ENCODE results near the gene KRT7. TPM values are rescaled to one million over a fixed set of nuclear protein-coding genes. Genes with fewer than 3 reads are reported as not detected.

Gene KRT7
- total RNA-seq, 3 donors from 2014 or later = 1.2 to 2.1 (median 1.5) TPM

DNA sequence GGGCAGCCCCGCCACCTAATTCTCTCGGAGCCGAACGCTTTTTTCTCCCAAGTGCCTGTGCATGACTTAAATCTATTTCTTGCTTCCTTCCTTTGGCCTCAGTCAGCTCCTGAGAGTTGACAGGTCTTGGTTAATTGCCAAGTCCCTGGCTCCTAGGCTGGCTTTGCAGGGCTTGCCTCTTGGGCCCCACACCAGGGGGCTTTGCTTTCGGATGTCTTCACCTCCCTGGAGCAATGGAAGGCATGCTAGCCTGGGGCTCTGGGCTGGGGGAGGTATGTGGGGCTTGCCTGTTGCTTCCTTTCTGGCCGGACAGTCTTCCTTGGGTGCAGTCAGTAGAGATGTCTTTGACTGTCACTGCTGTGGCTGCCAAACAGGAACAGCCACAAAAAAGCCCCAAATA is 39.1 kb upstream of the KRT7 start:
- H3K4me3 Mint-ChIP-seq = no peak overlapping the region
- peaks cover 6% of the 10 kb centered on the region for H3K4me1 Mint-ChIP-seq (ENCODE audit: low read depth)
- DNase-seq (no peak), ATAC-seq (no peak)
- peaks cover 15% of the 10 kb centered on the region for H3K27me3 Mint-ChIP-seq (ENCODE audit: low read depth)
- no peaks in the 10 kb centered on the region for H3K36me3 Mint-ChIP-seq (ENCODE audit: insufficient read depth)
- H3K9me3 Mint-ChIP-seq = no peaks in the 10 kb centered on the region

DNA sequence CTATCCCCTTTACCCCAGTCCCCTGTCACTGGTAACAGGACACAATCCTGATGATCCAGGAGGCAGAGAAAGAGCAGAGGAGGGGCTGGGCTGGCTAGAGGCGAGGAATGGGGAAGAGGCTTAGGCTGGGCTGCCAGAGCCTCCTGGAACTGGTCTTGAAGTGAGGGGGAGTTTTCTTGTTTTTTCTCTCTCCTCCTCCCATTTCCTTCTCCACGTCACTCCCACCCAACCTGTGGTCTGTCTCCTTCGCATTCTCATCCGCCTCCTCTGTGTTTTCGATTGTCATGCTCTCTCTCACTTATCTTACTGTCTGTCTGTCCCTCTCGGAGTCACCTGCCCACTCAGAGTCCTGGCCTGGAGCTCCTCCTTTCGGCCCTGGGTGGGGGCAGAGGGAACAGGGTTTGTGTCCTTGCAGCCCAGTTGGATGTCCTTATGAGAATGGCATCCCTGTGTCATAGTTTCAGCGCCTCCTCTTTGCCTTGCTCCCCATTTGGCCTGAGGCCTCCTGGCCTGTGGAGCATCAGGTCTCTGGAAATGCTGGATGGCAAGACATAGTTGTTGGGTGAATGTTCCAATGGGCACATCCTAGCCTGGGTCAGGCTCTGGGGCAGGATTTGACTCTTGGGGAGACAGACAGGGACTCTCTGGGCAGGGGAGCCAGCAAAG is 37.8 kb upstream of the KRT7 start:
- peaks cover 15% of the 10 kb centered on the region for H3K27me3 Mint-ChIP-seq (ENCODE audit: low read depth)
- ATAC-seq (no peak), DNase-seq (no peak)

DNA sequence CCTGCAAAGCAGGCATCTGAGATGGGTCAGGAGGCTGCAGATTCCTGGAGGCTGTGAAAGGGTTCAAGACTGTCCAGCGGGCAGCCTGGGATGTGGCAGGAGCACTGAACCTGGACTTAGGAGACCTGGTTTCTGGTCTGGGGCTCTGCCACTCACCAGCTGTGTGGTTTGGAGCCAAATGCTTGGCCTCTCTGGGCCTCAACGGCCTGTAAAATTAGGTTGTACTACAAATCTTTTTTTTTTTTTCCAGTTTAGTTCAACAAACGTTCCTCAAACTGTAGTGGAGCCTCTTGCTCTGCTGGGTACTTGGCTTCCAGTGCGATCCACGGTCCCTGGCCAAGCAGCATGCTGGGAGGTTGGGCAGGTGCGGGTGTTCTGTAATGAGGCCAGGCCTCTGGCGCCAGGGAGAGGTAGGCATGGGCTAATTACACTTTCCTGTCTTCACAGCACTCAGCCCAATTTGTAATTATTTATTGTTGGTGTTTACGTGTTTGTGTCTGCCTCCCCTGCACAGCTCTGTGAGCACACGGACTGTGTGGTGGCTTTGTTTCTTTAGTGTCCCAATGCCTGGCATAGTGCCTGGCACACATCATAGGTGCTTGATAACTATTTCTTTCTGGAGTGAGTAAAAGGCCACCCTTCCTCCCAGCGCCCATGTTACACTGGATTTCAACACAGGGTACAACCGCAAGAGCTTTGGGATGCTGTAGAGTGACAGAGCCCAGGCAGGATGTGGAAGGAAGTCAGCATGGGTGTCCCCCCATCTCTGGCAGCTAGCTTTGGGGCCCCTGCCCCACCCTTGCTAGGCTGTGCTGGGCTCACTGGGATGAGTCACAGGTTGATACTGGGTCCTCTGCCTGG is 35.4 kb upstream of the KRT7 start:
- H3K27me3 Mint-ChIP-seq (ENCODE audit: low read depth) = peaks cover 15% of the 10 kb centered on the region
- peaks cover 6% of the 10 kb centered on the region for H3K4me1 Mint-ChIP-seq (ENCODE audit: low read depth)
- H3K36me3 Mint-ChIP-seq (ENCODE audit: insufficient read depth) = no peaks in the 10 kb centered on the region
- H3K4me3 Mint-ChIP-seq = no peak overlapping the region
- H3K9me3 Mint-ChIP-seq = no peaks in the 10 kb centered on the region
- no peak for DNase-seq
- no peak for ATAC-seq

More for the DNA sequence above, 37.8 kb upstream of the KRT7 start:
- Mint-ChIP-seq H3K4me1 (ENCODE audit: low read depth) (peaks cover 6% of the 10 kb centered on the region), H3K9me3 (no peaks in the 10 kb centered on the region), H3K36me3 (ENCODE audit: insufficient read depth) (no peaks in the 10 kb centered on the region), H3K4me3 (no peak overlapping the region)

DNA sequence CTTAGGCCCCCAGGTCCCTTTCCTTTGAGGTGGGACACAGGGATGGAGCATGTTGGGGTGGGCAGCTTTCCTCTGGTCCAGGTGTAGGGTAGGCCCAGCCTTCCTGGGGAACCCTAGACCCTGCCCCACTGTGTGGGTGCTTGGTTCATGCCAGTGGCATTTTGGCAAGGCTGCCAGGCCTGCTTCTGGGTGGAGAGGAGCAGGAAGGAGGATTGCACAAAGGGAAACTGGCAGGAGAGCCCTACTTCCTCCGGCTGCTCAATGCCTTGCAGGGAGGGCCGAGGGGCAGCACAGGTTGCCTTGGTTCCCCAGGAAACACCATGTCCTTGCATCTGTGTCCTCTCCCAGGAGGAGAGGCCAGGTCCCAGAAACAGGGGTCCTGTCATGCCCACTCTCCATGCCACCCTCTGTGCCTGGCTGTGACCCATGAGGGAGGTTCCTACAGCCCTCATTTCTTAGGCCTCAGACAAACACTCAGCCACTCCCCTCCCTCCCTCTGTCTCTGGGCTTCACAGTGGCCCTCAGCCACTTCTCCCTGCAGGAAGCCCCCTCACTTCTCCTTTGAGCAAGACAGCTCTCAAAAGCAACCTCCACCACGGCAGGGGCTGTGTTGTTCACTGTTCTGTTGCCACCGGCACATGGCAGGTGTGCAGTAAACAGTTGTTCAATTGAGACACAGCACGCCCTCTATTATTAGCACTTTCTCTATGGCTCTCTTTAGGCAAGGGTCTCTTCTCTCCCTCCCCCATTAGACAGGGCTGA is 34.4 kb upstream of the KRT7 start:
- Mint-ChIP-seq H3K9me3 (no peaks in the 10 kb centered on the region), H3K27me3 (ENCODE audit: low read depth) (peaks cover 18% of the 10 kb centered on the region), H3K4me1 (ENCODE audit: low read depth) (peaks cover 10% of the 10 kb centered on the region), H3K36me3 (ENCODE audit: insufficient read depth) (no peaks in the 10 kb centered on the region), H3K4me3 (no peak overlapping the region)
- ATAC-seq = no peak
- no peak for DNase-seq

DNA sequence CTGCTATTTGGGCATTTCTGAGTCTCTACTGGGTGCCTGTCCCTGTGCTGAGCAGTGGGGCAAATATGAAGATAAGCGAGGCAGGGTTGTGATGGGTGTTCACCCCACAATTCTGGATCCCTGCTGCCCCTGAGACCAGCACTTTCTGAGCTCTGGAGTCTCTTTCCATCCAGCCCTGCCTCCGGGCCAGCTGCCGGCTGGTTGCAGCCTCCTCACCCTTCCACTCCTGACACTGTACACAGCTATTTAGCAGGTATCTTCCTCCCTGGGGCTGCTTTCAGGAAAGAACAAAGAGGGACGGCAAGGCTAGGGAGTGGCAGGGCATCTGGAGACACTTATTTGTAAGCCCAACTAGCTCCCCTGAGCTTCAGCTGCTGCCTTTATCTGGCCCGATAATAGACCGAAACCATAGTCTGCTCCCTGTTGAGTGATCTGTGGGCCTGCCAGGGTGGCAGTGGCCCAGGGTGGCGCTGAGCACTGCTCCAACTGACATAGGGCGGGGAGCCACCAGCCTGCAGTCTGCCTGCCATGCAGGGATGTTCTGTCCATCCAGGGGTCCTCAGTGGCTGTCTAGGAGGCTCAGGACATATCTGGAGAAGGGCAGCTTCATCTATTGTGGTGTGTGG is 33.6 kb upstream of the KRT7 start:
- Mint-ChIP-seq H3K4me3 (no peak overlapping the region), H3K27me3 (ENCODE audit: low read depth) (peaks cover 18% of the 10 kb centered on the region), H3K36me3 (ENCODE audit: insufficient read depth) (no peaks in the 10 kb centered on the region), H3K9me3 (no peaks in the 10 kb centered on the region), H3K4me1 (ENCODE audit: low read depth) (peaks cover 10% of the 10 kb centered on the region)
- ATAC-seq (no peak), DNase-seq (no peak)

DNA sequence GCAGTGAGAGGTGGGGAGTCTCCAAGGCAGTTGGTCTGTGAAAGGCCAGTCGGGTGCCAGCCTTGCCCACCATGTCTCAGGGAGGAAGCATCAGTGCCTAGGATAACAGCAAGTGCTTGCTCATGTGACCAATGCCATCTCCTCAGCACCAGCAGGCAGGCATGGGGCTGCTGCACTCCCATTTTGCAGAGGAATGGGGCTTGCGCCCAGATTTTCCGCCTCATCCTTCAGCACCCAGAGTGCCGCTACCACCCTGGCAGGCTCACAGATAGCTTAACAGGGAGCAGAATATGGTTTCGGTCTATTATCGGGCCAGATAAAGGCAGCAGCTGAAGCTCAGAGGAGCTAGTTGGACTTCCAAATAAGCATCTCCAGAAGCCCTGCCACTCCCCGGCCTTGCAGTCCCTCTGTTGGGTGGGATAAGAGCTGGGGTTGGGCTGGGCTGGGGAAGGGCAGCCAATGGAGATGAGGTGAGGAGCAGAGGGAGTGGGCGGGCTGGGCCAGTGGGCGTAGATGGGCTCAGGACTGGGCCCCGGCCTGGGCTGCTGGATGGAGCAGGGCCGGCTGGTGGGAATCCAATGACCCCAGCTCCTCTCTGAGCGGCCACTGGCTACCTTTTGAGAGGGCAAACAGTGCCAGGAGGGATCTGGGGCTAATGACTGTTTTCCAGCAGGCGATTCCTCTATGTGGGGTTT is 32.8 kb upstream of the KRT7 start:
- ATAC-seq (no peak), DNase-seq (no peak)
- H3K4me1 Mint-ChIP-seq (ENCODE audit: low read depth) = peaks cover 7% of the 10 kb centered on the region
- H3K9me3 Mint-ChIP-seq = no peaks in the 10 kb centered on the region
- no peaks in the 10 kb centered on the region for H3K36me3 Mint-ChIP-seq (ENCODE audit: insufficient read depth)
- H3K4me3 Mint-ChIP-seq = no peak overlapping the region
- peaks cover 16% of the 10 kb centered on the region for H3K27me3 Mint-ChIP-seq (ENCODE audit: low read depth)

DNA sequence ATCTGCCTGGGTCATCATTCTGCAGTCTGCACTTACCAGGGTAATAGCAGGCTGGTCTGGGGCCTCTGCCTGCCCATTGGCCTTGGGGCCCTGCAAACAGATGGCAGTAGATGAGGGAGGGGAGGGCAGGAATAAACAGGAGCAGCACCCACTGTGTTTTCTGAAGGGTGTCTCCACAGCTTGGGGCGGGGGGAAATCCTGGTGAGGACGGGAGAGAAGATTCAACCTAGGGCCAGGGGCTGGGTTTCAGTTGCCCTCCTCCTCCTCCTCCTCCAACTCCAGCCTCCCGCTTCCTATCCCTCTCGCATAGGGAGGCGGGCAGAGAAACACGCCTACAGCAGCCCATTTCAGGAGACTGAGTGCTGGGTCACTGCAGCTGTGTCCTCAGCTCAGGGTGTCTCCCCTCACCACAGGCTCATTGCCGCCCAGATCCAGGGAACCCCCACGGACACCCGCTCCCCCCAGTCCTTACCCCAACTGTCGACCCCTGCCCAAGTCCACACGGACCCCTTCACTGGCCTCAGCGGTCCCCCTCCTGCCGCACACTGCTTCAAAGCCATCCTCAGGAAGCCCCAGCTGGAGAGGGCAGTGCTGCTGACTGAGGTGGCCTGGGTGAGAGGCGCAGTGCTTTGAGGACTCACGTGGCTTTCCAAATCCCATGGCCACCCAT is 32.1 kb upstream of the KRT7 start:
- Mint-ChIP-seq H3K4me3 (no peak overlapping the region), H3K4me1 (ENCODE audit: low read depth) (peaks cover 5% of the 10 kb centered on the region), H3K27me3 (ENCODE audit: low read depth) (peaks cover 16% of the 10 kb centered on the region), H3K36me3 (ENCODE audit: insufficient read depth) (no peaks in the 10 kb centered on the region), H3K9me3 (no peaks in the 10 kb centered on the region)
- no peak for ATAC-seq
- DNase-seq = no peak

DNA sequence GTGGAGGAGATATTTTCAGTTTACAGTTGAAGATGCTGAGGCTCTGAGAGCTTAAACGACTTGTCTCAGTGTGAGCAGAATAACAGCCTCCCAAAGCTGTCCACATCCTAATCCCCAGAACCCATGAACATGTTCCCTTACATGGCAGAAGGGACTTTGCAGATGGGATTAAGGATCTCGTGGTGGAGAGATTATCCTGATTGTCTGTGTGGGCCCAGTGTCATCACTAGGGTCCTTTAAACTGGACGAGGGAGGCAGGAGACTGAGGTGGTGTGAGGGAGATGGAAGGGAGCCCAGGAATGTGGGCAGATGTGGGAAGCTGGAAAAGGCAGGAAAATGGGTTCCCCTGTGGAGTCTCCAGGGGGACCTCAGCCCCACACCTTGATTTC is 31.6 kb upstream of the KRT7 start:
- no peak for ATAC-seq
- no peak for DNase-seq
- Mint-ChIP-seq H3K9me3 (no peaks in the 10 kb centered on the region), H3K27me3 (ENCODE audit: low read depth) (peaks cover 16% of the 10 kb centered on the region), H3K4me3 (no peak overlapping the region), H3K36me3 (ENCODE audit: insufficient read depth) (no peaks in the 10 kb centered on the region), H3K4me1 (ENCODE audit: low read depth) (peaks cover 5% of the 10 kb centered on the region)

DNA sequence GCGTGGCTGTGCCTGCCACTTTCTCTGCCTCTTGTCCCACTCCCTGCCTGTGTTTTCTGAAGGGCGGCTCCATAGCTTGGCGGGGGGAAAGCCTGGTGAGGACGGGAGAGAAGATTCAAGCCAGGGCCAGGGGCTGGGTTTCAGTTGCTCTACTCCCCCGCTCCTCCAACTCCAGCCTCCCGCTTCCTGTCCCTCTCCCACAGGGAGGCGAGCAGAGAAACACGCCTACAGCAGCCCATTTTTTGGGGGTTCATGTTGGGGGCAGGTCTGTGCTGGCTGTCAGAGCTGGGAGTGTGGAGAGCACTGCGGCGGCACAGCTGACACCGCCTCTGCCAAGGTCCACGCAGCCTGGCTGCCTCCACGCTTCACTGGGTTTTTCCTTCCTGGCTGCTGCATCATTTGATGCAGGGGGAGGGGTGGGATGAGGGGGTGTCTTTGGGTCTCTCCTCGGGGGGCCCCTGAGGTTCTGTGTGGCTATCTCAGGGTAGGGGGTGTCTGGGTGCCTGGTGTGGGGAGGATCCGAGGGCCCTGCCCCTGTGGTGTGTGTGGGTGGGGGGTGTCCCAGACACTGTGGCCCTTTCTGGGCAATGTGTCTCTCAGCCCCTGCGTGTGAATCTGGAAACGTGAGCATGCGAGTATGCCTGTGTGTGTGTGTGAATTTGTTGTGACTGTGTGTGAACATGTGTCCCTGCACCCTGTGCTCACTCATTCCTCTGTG is 30.5 kb upstream of the KRT7 start:
- ATAC-seq = peak; percentile 16 to 41
- Mint-ChIP-seq H3K4me1 (ENCODE audit: low read depth) (peaks cover 5% of the 10 kb centered on the region), H3K9me3 (no peaks in the 10 kb centered on the region), H3K4me3 (no peak overlapping the region), H3K36me3 (ENCODE audit: insufficient read depth) (no peaks in the 10 kb centered on the region), H3K27me3 (ENCODE audit: low read depth) (peaks cover 16% of the 10 kb centered on the region)
- no peak for DNase-seq

DNA sequence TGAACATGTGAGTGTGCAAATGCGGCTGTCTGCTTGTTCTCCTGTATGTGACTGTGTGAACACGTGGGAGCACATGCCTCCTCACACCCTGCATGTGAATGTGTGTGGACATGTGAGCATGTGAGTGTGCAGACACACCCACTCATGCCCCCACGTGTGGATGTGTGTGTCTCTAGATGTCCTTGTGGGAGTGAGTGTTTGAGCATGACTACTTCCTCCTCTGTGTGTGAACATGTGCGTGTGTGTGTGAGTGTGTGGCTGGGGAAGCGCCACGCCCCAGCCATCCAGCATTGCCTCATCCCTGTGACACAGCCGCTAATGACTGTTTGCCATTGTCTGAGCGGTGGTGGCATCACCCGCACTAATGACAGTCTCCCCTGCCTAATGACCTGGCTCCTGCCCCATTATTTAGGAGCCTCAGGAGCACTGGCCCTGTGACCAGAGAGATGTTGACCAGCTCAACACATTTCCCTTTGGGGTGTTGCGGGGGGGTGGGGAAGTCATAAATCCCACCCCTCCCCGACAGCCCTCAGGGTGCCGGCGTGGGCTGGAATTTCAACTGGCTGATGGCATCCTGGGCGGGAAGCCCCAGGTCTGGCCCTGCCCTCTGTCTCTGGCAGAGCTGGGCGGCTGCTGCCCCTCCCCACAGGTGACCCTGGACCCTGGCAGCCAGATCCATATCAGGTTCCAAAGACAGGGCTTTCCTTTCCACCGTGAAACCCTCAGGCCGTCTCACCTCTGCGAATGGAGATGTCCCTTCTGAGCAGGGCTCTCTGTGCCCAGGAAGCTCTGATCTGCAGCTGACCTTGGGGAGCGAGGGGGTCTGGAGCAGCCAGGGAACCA is 29.7 kb upstream of the KRT7 start:
- H3K9me3 Mint-ChIP-seq = no peaks in the 10 kb centered on the region
- H3K4me1 Mint-ChIP-seq (ENCODE audit: low read depth) = peaks cover 5% of the 10 kb centered on the region
- H3K27me3 Mint-ChIP-seq (ENCODE audit: low read depth) = peaks cover 12% of the 10 kb centered on the region
- H3K4me3 Mint-ChIP-seq = no peak overlapping the region
- ATAC-seq = peak; percentile 29 to 51
- H3K36me3 Mint-ChIP-seq (ENCODE audit: insufficient read depth) = no peaks in the 10 kb centered on the region
- no peak for DNase-seq

DNA sequence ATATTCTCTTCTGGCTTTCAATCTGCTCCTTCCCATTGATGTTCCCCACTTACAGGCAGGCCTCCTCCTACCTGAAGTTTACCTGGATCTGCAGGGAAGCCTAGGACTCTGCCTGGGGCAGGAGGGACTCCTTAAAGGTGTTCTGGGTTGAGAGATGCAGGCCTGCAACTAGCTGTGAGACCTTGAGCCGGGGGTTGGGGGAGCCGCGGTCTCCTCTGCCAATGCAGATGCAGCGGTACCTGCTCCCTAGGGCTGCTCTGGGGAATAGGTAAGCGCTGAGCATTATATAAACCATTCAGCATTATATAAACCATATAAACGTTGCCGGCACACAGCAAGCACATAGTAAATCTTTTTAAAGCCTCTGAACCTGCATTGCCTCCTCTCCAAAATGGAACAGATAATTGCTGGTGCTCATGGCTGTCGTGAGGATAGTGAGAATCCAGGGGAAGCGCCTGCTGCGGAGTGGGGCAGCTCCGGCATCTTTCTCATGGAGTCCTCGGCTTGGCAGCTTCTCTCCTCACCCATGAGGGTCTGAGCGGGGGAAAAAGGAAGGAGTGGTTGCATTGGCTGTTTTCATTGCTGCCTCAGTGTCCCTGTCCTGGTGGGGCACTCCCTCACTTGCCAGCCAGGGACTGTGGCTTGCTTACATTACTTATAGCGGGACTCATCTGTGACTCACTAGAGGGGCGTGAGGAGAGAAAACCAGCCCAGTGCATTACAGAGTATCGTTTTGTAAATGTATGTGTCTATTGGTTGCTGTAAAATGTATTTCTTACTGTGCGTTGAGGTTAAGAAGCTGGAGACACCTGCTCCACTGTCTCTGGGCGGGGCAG is 28.7 kb upstream of the KRT7 start:
- DNase-seq (no peak), ATAC-seq (no peak)
- Mint-ChIP-seq H3K4me3 (no peak overlapping the region), H3K9me3 (no peaks in the 10 kb centered on the region), H3K36me3 (ENCODE audit: insufficient read depth) (no peaks in the 10 kb centered on the region), H3K4me1 (ENCODE audit: low read depth) (peaks cover 5% of the 10 kb centered on the region), H3K27me3 (ENCODE audit: low read depth) (peaks cover 12% of the 10 kb centered on the region)
